K562 (cell line): ENCODE data around the gene ATMIN.

Experiments
- BCL6 ChIP-seq: fragments of 250-450 bp; sonication (Bioruptor Pico); IDR thresholded peaks from 2 replicates; pipeline ENCODE4 v1.4.0; 2020
- CREB1 ChIP-seq, 2 experiments: sonication (generic) in 1 of 2; formaldehyde crosslinking in 1 of 2; IDR thresholded peaks; 2 replicates each; pipeline versions ENCODE4 v1.6.1 to v1.8.0; 2012 to 2022; ENCODE audit warnings: inconsistent platforms in 1 of 2, mild to moderate bottlenecking in 1 of 2, missing genetic modification reagents in 1 of 2, moderate library complexity in 1 of 2
- CTCF ChIP-seq, 3 experiments: IDR thresholded peaks in 2 of 3; conservative IDR thresholded peaks in 1 of 3; 2 replicates each; pipeline ENCODE4 v1.5.1; 2011 to 2012; ENCODE audit warnings: low read length in 3 of 3, mild to moderate bottlenecking in 3 of 3, control low read depth in 2 of 3, improper control_type of control experiment in 1 of 3, inconsistent platforms in 1 of 3, low read depth in 1 of 3, mixed read lengths in 1 of 3, moderate library complexity in 1 of 3; ENCODE audit not compliant: insufficient read depth in 2 of 3
- ERF ChIP-seq: fragments of 450-650 bp; formaldehyde crosslinking; IDR thresholded peaks from 2 replicates; pipeline ENCODE4 v1.4.0; 2020; ENCODE audit warnings: mild to moderate bottlenecking, mixed read lengths
- LCOR ChIP-seq: sonication (generic); formaldehyde crosslinking; IDR thresholded peaks from 2 replicates; pipeline ENCODE4 v1.8.0; 2022; ENCODE audit warnings: mild to moderate bottlenecking, missing genetic modification reagents
- POLR2A ChIP-seq: fragments of 450-650 bp; conservative IDR thresholded peaks from 2 replicates; pipeline ENCODE4 v1.6.1; 2016
- PRDM10 ChIP-seq: fragments of 450-650 bp; IDR thresholded peaks from 2 replicates; pipeline ENCODE4 v1.6.1; 2018; ENCODE audit not compliant: partially characterized antibody
- PRPF4 ChIP-seq: fragments of 200-400 bp; formaldehyde crosslinking; IDR thresholded peaks from one replicate; pipeline ENCODE4 v1.6.1; 2017; ENCODE audit warnings: low read length, low read depth, mild to moderate bottlenecking; ENCODE audit not compliant: insufficient read depth, poor library complexity, severe bottlenecking
- REST ChIP-seq, 2 experiments: fragments of 450-650 bp; formaldehyde crosslinking in 1 of 2; IDR thresholded peaks; 2 replicates each; pipeline versions ENCODE4 v1.4.0 to v1.6.1; 2014 to 2020; ENCODE audit warnings: mild to moderate bottlenecking in 2 of 2, borderline replicate concordance in 1 of 2, low read depth in 1 of 2
- ZNF134 ChIP-seq: fragments of 250-450 bp; sonication (Bioruptor Pico); conservative IDR thresholded peaks from 2 replicates; pipeline ENCODE4 v1.4.0; 2020
- ZNF24 ChIP-seq: fragments of 450-650 bp; IDR thresholded peaks from 2 replicates; pipeline ENCODE4 v1.6.1; 2016
- TF ChIP-seq, protein P1 (sequence below): fragments of 250-450 bp; sonication (Bioruptor Pico); IDR thresholded peaks from 2 replicates; pipeline ENCODE4 v1.4.0; 2020

- TF ChIP-seq REST (IDR thresholded peaks at IDR 0.05; ENCODE audit: borderline replicate concordance) (no peak), REST (CRISPR knock-in tag; IDR thresholded peaks at IDR 0.05; ENCODE audit: low read depth) (no peak), PRDM10 (no peak), POLR2A (no peak), BCL6 (CRISPR knock-in tag) (no peak), CTCF (IDR thresholded peaks at IDR 0.05 in 2 of 3, conservative IDR thresholded peaks at IDR 0.05 in 1 of 3; ENCODE audit: insufficient read depth in 2 of 3, low read depth in 1 of 3, low read length in 3 of 3) (no peak), PRPF4 (no peak), CREB1 (IDR thresholded peaks at IDR 0.05) (no peak), CREB1 (CRISPR knock-in tag; IDR thresholded peaks at IDR 0.05) (no peak), ERF (no peak), ZNF24 (no peak), ZNF134 (CRISPR knock-in tag) (no peak), LCOR (CRISPR knock-in tag) (no peak)
- TF ChIP-seq, protein P1, sequence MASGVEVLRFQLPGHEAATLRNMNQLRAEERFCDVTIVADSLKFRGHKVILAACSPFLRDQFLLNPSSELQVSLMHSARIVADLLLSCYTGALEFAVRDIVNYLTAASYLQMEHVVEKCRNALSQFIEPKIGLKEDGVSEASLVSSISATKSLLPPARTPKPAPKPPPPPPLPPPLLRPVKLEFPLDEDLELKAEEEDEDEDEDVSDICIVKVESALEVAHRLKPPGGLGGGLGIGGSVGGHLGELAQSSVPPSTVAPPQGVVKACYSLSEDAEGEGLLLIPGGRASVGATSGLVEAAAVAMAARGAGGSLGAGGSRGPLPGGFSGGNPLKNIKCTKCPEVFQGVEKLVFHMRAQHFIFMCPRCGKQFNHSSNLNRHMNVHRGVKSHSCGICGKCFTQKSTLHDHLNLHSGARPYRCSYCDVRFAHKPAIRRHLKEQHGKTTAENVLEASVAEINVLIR (CRISPR knock-in tag) = no peak
These were observed 44.6 kb downstream of the ATMIN start for GRCh38 chr16:81080233-81080632.
